ENCODE data around the gene LSM14B.

GRCh38 chr20:62127799-62128198 lies 5.5 kb downstream of the LSM14B start:
- no peak for TF ChIP-seq CTCF (IDR thresholded peaks at IDR 0.05)
- TF ChIP-seq POLR2A (IDR thresholded peaks at IDR 0.05) = no peak

All from heart left ventricle (tissue), 13 donors.